ENCODE measurements around the gene FOXK1.
A peak's percentile ranks its signal among the peaks of the same experiment; 100 is the strongest.
"Not testable (repeated sequence)": the region's sequence is repeated elsewhere in the genome, so short reads cannot be mapped to it uniquely, and the experiment has no call there.

Gene FOXK1

DNA sequence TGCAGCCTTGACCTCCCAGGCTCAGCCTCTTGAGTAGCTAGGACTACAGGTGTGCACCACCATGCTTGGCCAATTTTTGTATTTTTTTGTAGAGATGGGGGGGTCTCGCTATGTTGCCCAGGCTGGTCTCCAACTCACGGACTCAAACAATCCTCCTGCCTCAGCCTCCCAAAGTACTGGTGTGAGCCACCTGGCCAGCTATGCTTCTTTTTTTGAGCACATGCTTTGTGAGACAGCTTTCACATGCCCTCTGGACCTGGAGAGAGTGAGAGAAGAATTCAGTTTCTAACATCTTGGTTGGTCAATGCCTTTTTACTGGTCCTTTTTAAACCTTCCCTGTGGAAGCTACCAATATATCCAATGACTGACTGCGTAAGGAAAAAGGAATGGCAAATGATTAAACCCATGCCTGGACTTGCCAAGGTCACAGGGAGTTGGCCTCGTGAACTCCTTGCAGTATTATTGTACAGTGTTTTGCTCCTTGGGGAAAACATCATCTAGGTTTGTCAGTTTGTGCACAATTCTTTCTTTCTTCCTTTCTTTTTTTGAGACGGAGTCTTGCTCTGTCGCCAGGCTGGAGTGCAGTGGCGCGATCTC lies 6.2 kb upstream of the FOXK1 start:
- DNase-seq (ENCODE audit: low read depth, low spot score), result no peak
- ChIA-PET POLR2A (no interaction called here), CTCF (no interaction called here)
- TF ChIP-seq, protein P1, sequence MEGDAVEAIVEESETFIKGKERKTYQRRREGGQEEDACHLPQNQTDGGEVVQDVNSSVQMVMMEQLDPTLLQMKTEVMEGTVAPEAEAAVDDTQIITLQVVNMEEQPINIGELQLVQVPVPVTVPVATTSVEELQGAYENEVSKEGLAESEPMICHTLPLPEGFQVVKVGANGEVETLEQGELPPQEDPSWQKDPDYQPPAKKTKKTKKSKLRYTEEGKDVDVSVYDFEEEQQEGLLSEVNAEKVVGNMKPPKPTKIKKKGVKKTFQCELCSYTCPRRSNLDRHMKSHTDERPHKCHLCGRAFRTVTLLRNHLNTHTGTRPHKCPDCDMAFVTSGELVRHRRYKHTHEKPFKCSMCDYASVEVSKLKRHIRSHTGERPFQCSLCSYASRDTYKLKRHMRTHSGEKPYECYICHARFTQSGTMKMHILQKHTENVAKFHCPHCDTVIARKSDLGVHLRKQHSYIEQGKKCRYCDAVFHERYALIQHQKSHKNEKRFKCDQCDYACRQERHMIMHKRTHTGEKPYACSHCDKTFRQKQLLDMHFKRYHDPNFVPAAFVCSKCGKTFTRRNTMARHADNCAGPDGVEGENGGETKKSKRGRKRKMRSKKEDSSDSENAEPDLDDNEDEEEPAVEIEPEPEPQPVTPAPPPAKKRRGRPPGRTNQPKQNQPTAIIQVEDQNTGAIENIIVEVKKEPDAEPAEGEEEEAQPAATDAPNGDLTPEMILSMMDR (IDR thresholded peaks at IDR 0.05; ENCODE audit: insufficient read depth, low read length, missing control alignments), result no peak
- no peak overlapping the region for H3K4me3 ChIP-seq (ENCODE audit: low read depth, low read length)

GRCh38 chr7:4677518-4677917 lies 4.6 kb upstream of the FOXK1 start:
- POLR2A ChIA-PET; CTCF ChIA-PET; DNase-seq (ENCODE audit: low read depth, low spot score); H3K4me3 ChIP-seq (ENCODE audit: low read depth, low read length): not testable (repeated sequence)

- H3K4me3 ChIP-seq (ENCODE audit: low read depth, low read length), result peak overlapping the region; percentile 51
- ChIA-PET CTCF (interaction anchor here (0.7 to 1.7 kb wide), 3 partner anchors 13 to 1816 kb away, joined by 3 to 9 read pairs (median 5); no protein-coding TSS in a partner anchor), POLR2A (interaction anchor here (5.5 kb wide), 1 partner anchor 39 kb away, joined by 31 read pairs; no protein-coding TSS in a partner anchor)
- TF ChIP-seq, protein P1 (IDR thresholded peaks at IDR 0.05; ENCODE audit: insufficient read depth, low read length, missing control alignments), result no peak
- no peak for DNase-seq (ENCODE audit: low read depth, low spot score)
These were observed 760 bp upstream of the FOXK1 start for GRCh38 chr7:4681218-4681851.

DNA sequence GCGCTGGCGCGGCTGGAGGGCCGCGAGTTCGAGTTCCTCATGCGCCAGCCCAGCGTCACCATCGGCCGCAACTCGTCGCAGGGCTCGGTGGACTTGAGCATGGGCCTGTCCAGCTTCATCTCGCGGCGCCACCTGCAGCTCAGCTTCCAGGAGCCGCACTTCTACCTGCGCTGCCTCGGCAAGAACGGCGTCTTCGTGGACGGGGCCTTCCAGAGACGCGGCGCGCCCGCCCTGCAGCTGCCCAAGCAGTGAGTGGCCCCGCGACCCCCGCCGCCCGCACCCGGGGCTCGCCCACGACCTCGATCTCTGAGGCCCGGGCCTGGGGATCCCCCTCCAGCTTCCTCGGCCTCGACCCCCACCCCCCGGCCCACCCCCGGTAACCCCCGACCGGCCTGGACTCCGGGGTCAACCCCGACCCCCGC lies 537 bp downstream of the FOXK1 start:
- DNase-seq (ENCODE audit: low read depth, low spot score), result no peak

GRCh38 chr7:4683043-4683883 lies 1.2 kb downstream of the FOXK1 start:
- peak overlapping the region; percentile 80 for H3K4me3 ChIP-seq (ENCODE audit: low read depth, low read length)
- ChIA-PET POLR2A (interaction anchor here (1.0 to 5.5 kb wide), 3 partner anchors 15 to 53 kb away, joined by 3 to 31 read pairs (median 4); no protein-coding TSS in a partner anchor), CTCF (interaction anchor here (0.8 to 2.8 kb wide), 2 partner anchors 10 to 41 kb away, joined by 3 to 16 read pairs; no protein-coding TSS in a partner anchor)
- TF ChIP-seq, protein P1 (IDR thresholded peaks at IDR 0.05; ENCODE audit: insufficient read depth, low read length, missing control alignments), result no peak
- no peak for DNase-seq (ENCODE audit: low read depth, low spot score)

More for the DNA sequence above, 537 bp downstream of the FOXK1 start:
- ChIA-PET POLR2A (interaction anchor here (0.5 to 5.5 kb wide), 4 partner anchors 14 to 53 kb away, joined by 3 to 31 read pairs (median 4); no protein-coding TSS in a partner anchor), CTCF (interaction anchor here (0.8 to 2.8 kb wide), 2 partner anchors 11 to 41 kb away, joined by 3 to 16 read pairs; no protein-coding TSS in a partner anchor)
- TF ChIP-seq, protein P1 (IDR thresholded peaks at IDR 0.05; ENCODE audit: insufficient read depth, low read length, missing control alignments), result peak; percentile 19
- H3K4me3 ChIP-seq (ENCODE audit: low read depth, low read length), result peak overlapping the region; percentile 80

GRCh38 chr7:4683884-4684565 lies 1.9 kb downstream of the FOXK1 start:
- DNase-seq (ENCODE audit: low read depth, low spot score), result no peak
- TF ChIP-seq, protein P1 (IDR thresholded peaks at IDR 0.05; ENCODE audit: insufficient read depth, low read length, missing control alignments), result no peak
- POLR2A ChIA-PET, result interaction anchor here (0.7 to 5.5 kb wide), 3 partner anchors 42 to 61 kb away, joined by 3 to 31 read pairs (median 3); no protein-coding TSS in a partner anchor
- H3K4me3 ChIP-seq (ENCODE audit: low read depth, low read length), result peak overlapping the region; percentile 80
- CTCF ChIA-PET, result interaction anchor here (2.8 kb wide), 1 partner anchor 42 kb away, joined by 16 read pairs; no protein-coding TSS in a partner anchor

Data from AG04449 (cell line).